Sigmoid colon (tissue), 7 donors: ENCODE results near the gene TMEM222. TPM values are rescaled to one million over a fixed set of nuclear protein-coding genes. Genes with fewer than 3 reads are reported as not detected.

ENCODE experiments used
- DNase-seq: peaks from one replicate; pipeline ENCODE4 v3.0.0-alpha.2; 2019
- H3K27ac ChIP-seq, 4 donors: fragments of 200-600 bp; sonication (generic); one replicate each; pipeline ENCODE4 v1.5.1; 2016 to 2019; ENCODE audit warnings: mild to moderate bottlenecking in 1 of 4
- H3K27me3 ChIP-seq, 3 donors: fragments of 200-600 bp; sonication (generic); one replicate each; pipeline ENCODE4 v1.5.1; 2019; ENCODE audit warnings: mild to moderate bottlenecking in 1 of 3
- H3K36me3 ChIP-seq, 4 donors: fragments of 200-600 bp; sonication (generic); one replicate each; pipeline ENCODE4 v1.5.1; 2016 to 2019
- H3K4me1 ChIP-seq, 4 donors: fragments of 200-600 bp; sonication (generic); one replicate each; pipeline ENCODE4 v1.5.1; 2017 to 2019
- H3K4me3 ChIP-seq, 4 donors: fragments of 200-600 bp; sonication (generic); one replicate each; pipeline ENCODE4 v1.5.1; 2017 to 2019; ENCODE audit warnings: mild to moderate bottlenecking in 2 of 4, moderate library complexity in 1 of 4
- H3K9me3 ChIP-seq, 4 donors: fragments of 200-600 bp in 3 of 4; sonication (generic) in 3 of 4; one replicate each; pipeline versions ENCODE4 v1.5.1 to v1.6.1; 2013 to 2019
- CTCF ChIP-seq, 4 experiments: fragments of 450-650 bp in 3 of 4; fragments of 200-600 bp in 1 of 4; IDR thresholded peaks; one replicate each; pipeline ENCODE4 v1.5.1; 2016 to 2019; ENCODE audit warnings: antibody characterized with exemption in 4 of 4, mild to moderate bottlenecking in 3 of 4, moderate library complexity in 2 of 4
- EP300 ChIP-seq, 4 donors: sonication (generic); formaldehyde crosslinking; IDR thresholded peaks; one replicate each; pipeline ENCODE4 v1.6.1; 2017; ENCODE audit warnings: antibody characterized with exemption in 4 of 4
- POLR2A ChIP-seq, 2 donors: fragments of 450-650 bp; IDR thresholded peaks; one replicate each; pipeline ENCODE4 v1.6.1; 2016; ENCODE audit warnings: antibody characterized with exemption in 2 of 2, mild to moderate bottlenecking in 2 of 2, moderate library complexity in 2 of 2
- POLR2AphosphoS5 ChIP-seq, 4 donors: sonication (generic); formaldehyde crosslinking; IDR thresholded peaks; one replicate each; pipeline ENCODE4 v1.6.1; 2017; ENCODE audit warnings: antibody characterized with exemption in 4 of 4
- WGBS, 2 donors: extraction: QIAGEN DNeasy Blood & Tissue Kit; methylation state at CpG; one replicate each; pipeline ENCODE4 v1.1.7; 2013; 5-methylcytosine and 5-hydroxymethylcytosine counted together
- intact Hi-C: fragments of 100-400 bp; cut with DNase I; formaldehyde crosslinking; loops from one replicate; pipeline ENCODE4 v1.15.1; 2023
- polyA plus RNA-seq, 3 donors: library from polyadenylated mRNA; stranded (reverse); fragments of 200-250 nt; gene quantifications; one replicate each; pipeline ENCODE4 v1.2.3, GENCODE V29; 2013
- total RNA-seq, 4 donors: library from RNA; depleted of rRNA; stranded (reverse); fragments of >200 nt; gene quantifications; one replicate each; pipeline ENCODE4 v1.1.0, GENCODE V29; 2016
- donor health status: healthy with polysubstance abuse.
- donor health status: Bipolar disorder and iron deficiency.
- donor health status: healthy.

TMEM222 gene
- total and polyA plus RNA-seq, 7 donors: 15.7 to 46.9 (median 19.7) TPM

GRCh38 chr1:27325286-27325685 is 3.3 kb downstream of the TMEM222 start:
- H3K4me3 ChIP-seq: no peak overlapping the region
- H3K9me3 ChIP-seq: no peaks in the 10 kb centered on the region
- intact Hi-C loops: loop anchor here (10.0 kb wide), 2 partner anchors 280 to 340 kb away; partner anchors contain the start of gene AHDC1
- H3K36me3 ChIP-seq: peaks cover 0 to 49% (median 7%) of the 10 kb centered on the region in 4 donors
- H3K27me3 ChIP-seq: no peaks in the 10 kb centered on the region
- no peak for TF ChIP-seq POLR2AphosphoS5 (IDR thresholded peaks at IDR 0.05)
- no peak for TF ChIP-seq CTCF (IDR thresholded peaks at IDR 0.05)
- TF ChIP-seq EP300 (IDR thresholded peaks at IDR 0.05): no peak
- TF ChIP-seq POLR2A (IDR thresholded peaks at IDR 0.05): no peak
- WGBS, 2 donors: 96% methylated on average over 15 of the region's 15 CpGs
- no peak overlapping the region for H3K27ac ChIP-seq
- H3K4me1 ChIP-seq: peaks cover 0 to 53% (median 32%) of the 10 kb centered on the region in 4 donors
- DNase-seq: no peak

GRCh38 chr1:27327964-27328363 is 6.0 kb downstream of the TMEM222 start:
- Histone ChIP-seq H3K9me3 (no peaks in the 10 kb centered on the region), H3K4me3 (no peak overlapping the region), H3K36me3 (peaks cover 0 to 75% (median 20%) of the 10 kb centered on the region in 4 donors), H3K27me3 (no peaks in the 10 kb centered on the region), H3K4me1 (peaks cover 0 to 43% (median 26%) of the 10 kb centered on the region in 4 donors), H3K27ac (no peak overlapping the region)
- 91 to 93% methylated on average over 5 of the region's 5 CpGs for WGBS, 2 donors
- TF ChIP-seq EP300 (IDR thresholded peaks at IDR 0.05) (no peak), POLR2A (IDR thresholded peaks at IDR 0.05) (no peak), POLR2AphosphoS5 (IDR thresholded peaks at IDR 0.05) (no peak), CTCF (IDR thresholded peaks at IDR 0.05) (no peak)
- intact Hi-C loops: loop anchor here (10.0 kb wide), 2 partner anchors 277 to 337 kb away; partner anchors contain the start of gene AHDC1
- no peak for DNase-seq

- DNase-seq: no peak
- no peak for TF ChIP-seq POLR2AphosphoS5 (IDR thresholded peaks at IDR 0.05)
- no peak for TF ChIP-seq EP300 (IDR thresholded peaks at IDR 0.05)
- TF ChIP-seq CTCF (IDR thresholded peaks at IDR 0.05): no peak
- intact Hi-C loops: loop anchor here (10.0 kb wide), 1 partner anchor 64 kb away; the partner anchor contains the start of gene GPR3
- Histone ChIP-seq H3K4me1 (peaks cover 0 to 25% (median 12%) of the 10 kb centered on the region in 4 donors), H3K4me3 (no peak overlapping the region), H3K9me3 (no peaks in the 10 kb centered on the region), H3K27ac (no peak overlapping the region), H3K36me3 (peaks cover 0 to 86% (median 32%) of the 10 kb centered on the region in 4 donors), H3K27me3 (no peaks in the 10 kb centered on the region)
- 75 to 87% methylated on average over 8 of the region's 8 CpGs for WGBS, 2 donors
Measured at GRCh38 chr1:27330786-27331185, 8.8 kb downstream of the TMEM222 start.

- TF ChIP-seq POLR2AphosphoS5 (IDR thresholded peaks at IDR 0.05): no peak
- no peak for TF ChIP-seq EP300 (IDR thresholded peaks at IDR 0.05)
- no peak for TF ChIP-seq CTCF (IDR thresholded peaks at IDR 0.05)
- no peak for TF ChIP-seq POLR2A (IDR thresholded peaks at IDR 0.05)
- peaks cover 0 to 21% (median 9%) of the 10 kb centered on the region in 4 donors for H3K4me1 ChIP-seq
- 91 to 93% methylated on average over 3 of the region's 3 CpGs for WGBS, 2 donors
- no peak overlapping the region for H3K27ac ChIP-seq
- peaks cover 5 to 86% (median 33%) of the 10 kb centered on the region in 4 donors for H3K36me3 ChIP-seq
- H3K4me3 ChIP-seq: no peak overlapping the region
- intact Hi-C loops: loop anchor here (10.0 kb wide), 1 partner anchor 63 kb away; the partner anchor contains the start of gene GPR3
- H3K9me3 ChIP-seq: no peaks in the 10 kb centered on the region
- no peaks in the 10 kb centered on the region for H3K27me3 ChIP-seq
- no peak for DNase-seq
Measured at GRCh38 chr1:27331426-27331825, 9.5 kb downstream of the TMEM222 start.

- WGBS, 2 donors: 90 to 91% methylated on average over 5 of the region's 5 CpGs
- intact Hi-C loops: loop anchor here (10.0 kb wide), 1 partner anchor 63 kb away; the partner anchor contains the start of gene GPR3
- Histone ChIP-seq H3K36me3 (peaks cover 7 to 86% (median 36%) of the 10 kb centered on the region in 4 donors), H3K27ac (no peak overlapping the region), H3K4me1 (peaks cover 0 to 16% (median 7%) of the 10 kb centered on the region in 4 donors), H3K4me3 (no peak overlapping the region), H3K9me3 (no peaks in the 10 kb centered on the region), H3K27me3 (no peaks in the 10 kb centered on the region)
- TF ChIP-seq POLR2AphosphoS5 (IDR thresholded peaks at IDR 0.05) (no peak), POLR2A (IDR thresholded peaks at IDR 0.05) (no peak), CTCF (IDR thresholded peaks at IDR 0.05) (no peak), EP300 (IDR thresholded peaks at IDR 0.05) (no peak)
- no peak for DNase-seq
Measured at GRCh38 chr1:27331922-27332321, 10.0 kb downstream of the TMEM222 start.
